CD4-positive, CD25-positive, alpha-beta regulatory T cell (primary cell): ENCODE data around the gene MED19. TPM values are rescaled to one million over a fixed set of nuclear protein-coding genes. Genes with fewer than 3 reads are reported as not detected.

Experiments
- ATAC-seq, 2 donors: fragments of 150-1000 bp; cut with Tn5 transposase; one replicate each; pipeline ENCODE4 v1.10.0; 2021; ENCODE audit warnings: low read depth in 2 of 2, moderate number of reproducible peaks in 2 of 2, moderate library complexity in 1 of 2
- DNase-seq, 3 donors: peaks; one replicate each; pipeline versions ENCODE4 v3.0.0 to v3.0.0-alpha.2; 2012 to 2022; ENCODE audit warnings: mixed read lengths in 1 of 3
- H3K27ac ChIP-seq: one replicate; pipeline ENCODE4 v1.7.0; 2013; ENCODE audit warnings: mild to moderate bottlenecking, low read length; ENCODE audit not compliant: insufficient read depth, poor library complexity, severe bottlenecking
- H3K27me3 ChIP-seq: one replicate; pipeline ENCODE4 v1.7.0; 2013; ENCODE audit warnings: low read length; ENCODE audit not compliant: control insufficient read depth, insufficient read depth
- H3K36me3 ChIP-seq: one replicate; pipeline ENCODE4 v1.7.0; 2013; ENCODE audit warnings: mild to moderate bottlenecking, low read length, moderate library complexity; ENCODE audit not compliant: control insufficient read depth, insufficient read depth
- H3K4me1 ChIP-seq: 2 replicates; pipeline ENCODE4 v1.7.0; 2013; ENCODE audit warnings: mild to moderate bottlenecking, low read length; ENCODE audit not compliant: insufficient read depth, control insufficient read depth, poor library complexity, severe bottlenecking
- H3K4me3 ChIP-seq: one replicate; pipeline ENCODE4 v1.7.0; 2013; ENCODE audit warnings: low read depth, mild to moderate bottlenecking, low read length, moderate library complexity
- H3K9me3 ChIP-seq, 2 experiments: 1 replicate in 1 of 2; 2 replicates in 1 of 2; pipeline ENCODE4 v1.7.0; 2013; ENCODE audit warnings: low read length in 2 of 2, mild to moderate bottlenecking in 1 of 2, moderate library complexity in 1 of 2; ENCODE audit not compliant: control insufficient read depth in 2 of 2
- H3K27ac Mint-ChIP-seq, 3 donors: one replicate each; pipeline ENCODE4 v1.8.0; 2020 to 2022; ENCODE audit warnings: mild to moderate bottlenecking in 3 of 3, mixed read lengths in 3 of 3, moderate library complexity in 2 of 3
- H3K27me3 Mint-ChIP-seq: one replicate; pipeline ENCODE4 v1.8.0; 2022; ENCODE audit warnings: mild to moderate bottlenecking, mixed read lengths
- H3K36me3 Mint-ChIP-seq: one replicate; pipeline ENCODE4 v1.8.0; 2020; ENCODE audit warnings: mixed read lengths
- H3K4me1 Mint-ChIP-seq, 4 donors: one replicate each; pipeline ENCODE4 v1.8.0; 2020 to 2022; ENCODE audit warnings: mixed read lengths in 4 of 4, mild to moderate bottlenecking in 1 of 4
- H3K4me3 Mint-ChIP-seq, 4 donors: one replicate each; pipeline ENCODE4 v1.8.0; 2020 to 2022; ENCODE audit warnings: mild to moderate bottlenecking in 4 of 4, mixed read lengths in 4 of 4, moderate library complexity in 3 of 4
- H3K9me3 Mint-ChIP-seq, 7 donors: one replicate each; pipeline ENCODE4 v1.8.0; 2020 to 2022; ENCODE audit warnings: mixed read lengths in 7 of 7, mild to moderate bottlenecking in 3 of 7, moderate library complexity in 2 of 7
- polyA plus RNA-seq, 4 donors: library from polyadenylated mRNA; unstranded; fragments of 300-500 nt; fragmentation: Illumina TruSeq; gene quantifications; one replicate each; pipeline ENCODE4 v1.2.3, GENCODE V29; 2021
- total RNA-seq: library from RNA; stranded (reverse); gene quantifications from one replicate; pipeline ENCODE4 v1.2.3, GENCODE V29; 2022

The MED19 gene
- total and polyA plus RNA-seq, 5 donors from 2014 or later = 13.7 to 22.6 (median 20.8) TPM

- ATAC-seq = no peak
- Histone ChIP-seq H3K27me3 (no peaks in the 10 kb centered on the region), H3K4me1 (peaks cover 22% of the 10 kb centered on the region), H3K36me3 (peaks cover 34% of the 10 kb centered on the region), H3K4me3 (no peak overlapping the region), H3K9me3 (no peaks in the 10 kb centered on the region), H3K27ac (no peak overlapping the region)
- peaks cover 5% of the 10 kb centered on the region for H3K27me3 Mint-ChIP-seq
- no peak overlapping the region for H3K27ac Mint-ChIP-seq
- H3K4me3 Mint-ChIP-seq = peak overlapping the region; percentile 27 to 93 (median 42)
- H3K4me1 Mint-ChIP-seq = peaks cover 5 to 47% (median 25%) of the 10 kb centered on the region in 4 donors
- H3K9me3 Mint-ChIP-seq = no peaks in the 10 kb centered on the region
- no peak for DNase-seq
- H3K36me3 Mint-ChIP-seq = peaks cover 29% of the 10 kb centered on the region
Observed at GRCh38 chr11:57659669-57660068, 52.3 kb downstream of the MED19 start.

GRCh38 chr11:57658023-57658361 lies 54.0 kb downstream of the MED19 start:
- Histone ChIP-seq H3K27ac (peak overlapping the region; percentile 92), H3K36me3 (peaks cover 34% of the 10 kb centered on the region), H3K4me3 (peak overlapping the region; percentile 99), H3K4me1 (peaks cover 22% of the 10 kb centered on the region), H3K9me3 (no peaks in the 10 kb centered on the region), H3K27me3 (no peaks in the 10 kb centered on the region)
- Mint-ChIP-seq H3K36me3 (peaks cover 29% of the 10 kb centered on the region), H3K27ac (peak overlapping the region; percentile 93 to 95 (median 95)), H3K4me3 (peak overlapping the region; percentile 93 to 99 (median 97)), H3K4me1 (peaks cover 5 to 50% (median 25%) of the 10 kb centered on the region in 4 donors), H3K9me3 (no peaks in the 10 kb centered on the region), H3K27me3 (peaks cover 5% of the 10 kb centered on the region)
- DNase-seq (peak in 1 of 3 donors; percentile 36), ATAC-seq (no peak)

- Mint-ChIP-seq H3K9me3 (no peaks in the 10 kb centered on the region), H3K36me3 (peaks cover 23% of the 10 kb centered on the region), H3K27ac (peak within 1 kb of the TSS; percentile 93 to 95 (median 95)), H3K4me3 (peak within 1 kb of the TSS; percentile 93 to 99 (median 97)), H3K27me3 (peaks cover 5% of the 10 kb centered on the region), H3K4me1 (peaks cover 5 to 52% (median 25%) of the 10 kb centered on the region in 4 donors)
- Histone ChIP-seq H3K4me1 (peaks cover 22% of the 10 kb centered on the region), H3K36me3 (peaks cover 30% of the 10 kb centered on the region), H3K27ac (peak within 1 kb of the TSS; percentile 92), H3K27me3 (no peaks in the 10 kb centered on the region), H3K9me3 (no peaks in the 10 kb centered on the region), H3K4me3 (peak within 1 kb of the TSS; percentile 99)
- DNase-seq (peak; percentile 98 to 99 (median 99)), ATAC-seq (peak; percentile 98 to 99)
Observed at GRCh38 chr11:57657194-57658022, 54.6 kb downstream of the MED19 start, which contains the start of gene CLP1. Gene CLP1, plus strand, starts transcription at chr11:57657762. Its CDS starts 1,715 bp downstream, at chr11:57659477.

GRCh38 chr11:57656885-57657193 lies 55.2 kb downstream of the MED19 start:
- no peaks in the 10 kb centered on the region for H3K9me3 Mint-ChIP-seq
- peak overlapping the region; percentile 93 to 95 (median 95) for H3K27ac Mint-ChIP-seq

More at GRCh38 chr11:57656885-57657193, 55.2 kb downstream of the MED19 start:
- Mint-ChIP-seq H3K27me3 (peaks cover 5% of the 10 kb centered on the region), H3K36me3 (peaks cover 20% of the 10 kb centered on the region), H3K4me1 (peaks cover 5 to 49% (median 23%) of the 10 kb centered on the region in 4 donors), H3K4me3 (peak overlapping the region; percentile 93 to 99 (median 97))
- no peak for ATAC-seq
- no peaks in the 10 kb centered on the region for H3K27me3 ChIP-seq
- peaks cover 22% of the 10 kb centered on the region for H3K4me1 ChIP-seq
- no peak for DNase-seq
- peak overlapping the region; percentile 83 for H3K4me3 ChIP-seq
- H3K36me3 ChIP-seq = peaks cover 25% of the 10 kb centered on the region
- peak overlapping the region; percentile 92 for H3K27ac ChIP-seq
- no peaks in the 10 kb centered on the region for H3K9me3 ChIP-seq

Other genes starting within 250 kb of the MED19 start
- 12.8 TPM for gene SLC43A1, start 196.5 kb downstream of the MED19 start, total RNA-seq
- gene SLC43A1, start 196.5 kb downstream of the MED19 start, polyA plus RNA-seq = 10 to 100 TPM; 22.9 to 29.9 (median 26.2) TPM
- gene TIMM10, start 181.5 kb downstream of the MED19 start, total RNA-seq = 21.2 TPM
- gene TIMM10, start 181.5 kb downstream of the MED19 start, polyA plus RNA-seq = 10 to 100 TPM; 52.1 to 84.7 (median 65.7) TPM
- not detected for gene SMTNL1, start 174.6 kb downstream of the MED19 start, total RNA-seq
- under 1 TPM in 2 of 4 donors, not detected in 2; 0.21 to 0.36 TPM for gene SMTNL1, start 174.6 kb downstream of the MED19 start, polyA plus RNA-seq
- 103 TPM for gene UBE2L6, start 144.5 kb downstream of the MED19 start, total RNA-seq
- 100 to 1,000 TPM; 277 to 406 (median 320) TPM for gene UBE2L6, start 144.5 kb downstream of the MED19 start, polyA plus RNA-seq
- gene SERPING1, start 114.5 kb downstream of the MED19 start, total RNA-seq = 1.1 TPM
- gene SERPING1, start 114.5 kb downstream of the MED19 start, polyA plus RNA-seq = not detected
- gene YPEL4, start 62.3 kb downstream of the MED19 start, total RNA-seq = 0.99 TPM
- under 1 TPM in 2 of 4 donors, not detected in 2; 0.13 to 0.41 TPM for gene YPEL4, start 62.3 kb downstream of the MED19 start, polyA plus RNA-seq
- 18.2 TPM for gene CLP1, start 54.5 kb downstream of the MED19 start, total RNA-seq
- 10 to 100 TPM; 12.6 to 16.9 (median 13.6) TPM for gene CLP1, start 54.5 kb downstream of the MED19 start, polyA plus RNA-seq
- gene ZDHHC5, start 44.1 kb downstream of the MED19 start, total RNA-seq = 49.8 TPM
- gene ZDHHC5, start 44.1 kb downstream of the MED19 start, polyA plus RNA-seq = 10 to 100 TPM; 32.1 to 38.0 (median 33.9) TPM
- gene TMX2, start 378 bp upstream of the MED19 start, total RNA-seq = 33.3 TPM
- 10 to 100 TPM; 63.2 to 92.4 (median 72.8) TPM for gene TMX2, start 378 bp upstream of the MED19 start, polyA plus RNA-seq
- gene SELENOH, start 29.3 kb upstream of the MED19 start, total RNA-seq = 68.6 TPM
- gene SELENOH, start 29.3 kb upstream of the MED19 start, polyA plus RNA-seq = 100 to 1,000 TPM; 205 to 248 (median 214) TPM
- gene BTBD18, start 39.6 kb upstream of the MED19 start, total RNA-seq = not detected
- under 1 TPM; 0.20 to 0.61 (median 0.52) TPM for gene BTBD18, start 39.6 kb upstream of the MED19 start, polyA plus RNA-seq
- gene CTNND1, start 49.6 kb upstream of the MED19 start, total RNA-seq = 19.4 TPM
- gene CTNND1, start 49.6 kb upstream of the MED19 start, polyA plus RNA-seq = 1 to 10 TPM in 3 of 4 donors, under 1 TPM in 1; 0.53 to 4.4 (median 2.0) TPM